Pancreas (tissue), 10 donors: ENCODE measurements around the gene EEF1AKMT2. TPM values are rescaled to one million over a fixed set of nuclear protein-coding genes. Genes with fewer than 3 reads are reported as not detected.

Source experiments
- ATAC-seq, 4 donors: fragments of 200-7000 bp; cut with Tn5 transposase; one replicate each; pipeline versions ENCODE4 v1.8.0 to v1.9.1; 2020; ENCODE audit warnings: mild to moderate bottlenecking in 4 of 4, moderate library complexity in 4 of 4
- DNase-seq, 6 donors: peaks; one replicate each; pipeline ENCODE4 v3.0.0-alpha.2; 2020
- FAIRE-seq: peaks from 2 replicates; lab custom pipeline; 2012; peaks lifted over from hg19 to GRCh38; lab: Jason Lieb, UNC
- H3K27ac ChIP-seq, 4 donors: fragments of 200-600 bp; sonication (generic); 1 replicate in 3 of 4; 2 replicates in 1 of 4; pipeline versions ENCODE4 v1.5.0 to v1.8.0; 2020
- H3K27me3 ChIP-seq, 4 donors: fragments of 200-600 bp; one replicate each; pipeline ENCODE4 v1.8.0; 2021
- H3K36me3 ChIP-seq, 3 donors: fragments of 200-600 bp; sonication (generic) in 1 of 3; one replicate each; pipeline versions ENCODE4 v1.5.0 to v1.8.0; 2020 to 2021
- H3K4me1 ChIP-seq, 3 donors: fragments of 200-600 bp; one replicate each; pipeline ENCODE4 v1.8.0; 2021
- H3K4me3 ChIP-seq, 4 donors: fragments of 200-600 bp; sonication (generic) in 2 of 4; one replicate each; pipeline versions ENCODE4 v1.5.0 to v1.8.0; 2020 to 2021
- H3K9me3 ChIP-seq, 4 donors: fragments of 200-600 bp; one replicate each; pipeline ENCODE4 v1.8.0; 2021
- WGBS, 2 donors: extraction: QIAGEN DNeasy Blood & Tissue Kit; methylation state at CpG; one replicate each; pipeline ENCODE4 v1.1.7; 2013; 5-methylcytosine and 5-hydroxymethylcytosine counted together
- intact Hi-C, 3 donors: fragments of 100-400 bp; cut with DNase I; formaldehyde crosslinking; loops; one replicate each; pipeline versions ENCODE4 v1.11.1 to v1.14.2; 2022
- polyA plus RNA-seq, 2 donors: library from polyadenylated mRNA; stranded (reverse); fragments of 200-250 nt; gene quantifications; one replicate each; pipeline ENCODE4 v1.2.3, GENCODE V29; 2013
- total RNA-seq, 6 donors: library from RNA; stranded (reverse); fragmentation: NEBNext Ultra II Directional in 4 of 6; extraction: Animal tissue kit (Norgen Biotek cat#: 25700) in 4 of 6; gene quantifications; one replicate each; pipeline versions ENCODE4 v1.2.1 to v1.2.4, GENCODE V29; 2021 to 2023
- TF ChIP-seq, protein P1 (sequence below), 4 donors: fragments of 200-600 bp; sonication (generic) in 3 of 4; IDR thresholded peaks; one replicate each; pipeline versions ENCODE4 v1.5.0 to v1.8.0; 2021; ENCODE audit warnings: antibody characterized with exemption in 4 of 4
- donor health status: healthy with polysubstance abuse.
- donor health status: DM: no; HTN: no; CAD: no; lungs with moderate emphysema.
- donor health status: DM: no; HTN: no; CAD: no.
- donor health status: control.
- donor health status: control.
- donor health status: Bipolar disorder and iron deficiency.
- donor health status: DM: yes; HTN: yes; CAD: no.
- donor health status: DM: no; HTN: no; CAD: no.
- donor health status: DM: no; HTN: no; CAD: no.
- donor health status: DM: yes; HTN: yes; CAD: no.

Gene EEF1AKMT2
- total and polyA plus RNA-seq, 8 donors, result 5.7 to 11.9 (median 8.1) TPM

GRCh38 chr10:124717911-124718741 is 73.6 kb downstream of the EEF1AKMT2 start:
- intact Hi-C loops, result no loop called here
- Histone ChIP-seq H3K36me3 (no peaks in the 10 kb centered on the region), H3K4me1 (peaks cover 0 to 23% (median 0%) of the 10 kb centered on the region in 3 donors), H3K4me3 (no peak overlapping the region), H3K27me3 (no peaks in the 10 kb centered on the region), H3K27ac (peak overlapping the region in 2 of 4 donors; percentile 58 to 59), H3K9me3 (no peaks in the 10 kb centered on the region)
- TF ChIP-seq, protein P1, sequence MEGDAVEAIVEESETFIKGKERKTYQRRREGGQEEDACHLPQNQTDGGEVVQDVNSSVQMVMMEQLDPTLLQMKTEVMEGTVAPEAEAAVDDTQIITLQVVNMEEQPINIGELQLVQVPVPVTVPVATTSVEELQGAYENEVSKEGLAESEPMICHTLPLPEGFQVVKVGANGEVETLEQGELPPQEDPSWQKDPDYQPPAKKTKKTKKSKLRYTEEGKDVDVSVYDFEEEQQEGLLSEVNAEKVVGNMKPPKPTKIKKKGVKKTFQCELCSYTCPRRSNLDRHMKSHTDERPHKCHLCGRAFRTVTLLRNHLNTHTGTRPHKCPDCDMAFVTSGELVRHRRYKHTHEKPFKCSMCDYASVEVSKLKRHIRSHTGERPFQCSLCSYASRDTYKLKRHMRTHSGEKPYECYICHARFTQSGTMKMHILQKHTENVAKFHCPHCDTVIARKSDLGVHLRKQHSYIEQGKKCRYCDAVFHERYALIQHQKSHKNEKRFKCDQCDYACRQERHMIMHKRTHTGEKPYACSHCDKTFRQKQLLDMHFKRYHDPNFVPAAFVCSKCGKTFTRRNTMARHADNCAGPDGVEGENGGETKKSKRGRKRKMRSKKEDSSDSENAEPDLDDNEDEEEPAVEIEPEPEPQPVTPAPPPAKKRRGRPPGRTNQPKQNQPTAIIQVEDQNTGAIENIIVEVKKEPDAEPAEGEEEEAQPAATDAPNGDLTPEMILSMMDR (IDR thresholded peaks at IDR 0.05), result no peak
- FAIRE-seq (no peak), ATAC-seq (peak; percentile 27 to 62 (median 52)), DNase-seq (no peak)
- WGBS, 2 donors, result 59 to 65% methylated on average over 12 of the region's 12 CpGs

DNA sequence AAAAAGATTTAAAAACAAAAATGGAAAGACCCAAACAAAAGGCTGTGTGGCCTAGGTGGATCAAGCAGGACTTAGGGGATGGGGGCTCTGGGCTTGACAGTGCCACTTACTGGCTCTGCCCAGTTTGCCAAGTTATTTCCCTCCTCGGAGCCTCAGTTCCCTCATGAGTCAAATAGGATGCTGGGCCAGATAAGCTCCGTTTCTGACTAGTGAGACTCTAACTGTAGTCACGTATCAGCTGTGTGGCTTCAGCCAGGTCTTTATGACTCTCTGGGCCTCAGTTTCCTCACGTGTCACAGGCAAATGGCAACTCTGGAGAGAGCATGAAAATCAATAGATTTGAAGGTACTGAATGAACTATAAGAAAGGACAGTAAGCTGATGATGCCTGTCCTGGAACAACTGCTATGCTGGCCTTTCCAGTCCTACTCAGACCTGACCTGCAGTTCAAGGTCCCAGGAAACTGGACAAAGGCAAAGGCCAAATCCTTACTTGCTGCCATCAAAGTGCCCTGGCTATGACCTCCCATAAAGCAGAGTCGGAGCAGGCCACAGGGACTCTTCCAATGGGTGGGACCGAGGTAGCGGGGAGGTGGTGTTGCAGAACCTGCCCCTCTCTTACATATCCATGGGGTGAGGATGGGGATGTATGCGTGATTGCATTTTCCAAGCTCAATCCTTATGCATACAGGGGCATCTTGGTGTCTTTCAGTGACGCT is 74.5 kb downstream of the EEF1AKMT2 start:
- DNase-seq, result no peak
- FAIRE-seq, result no peak
- Histone ChIP-seq H3K36me3 (no peaks in the 10 kb centered on the region), H3K4me1 (peaks cover 0 to 15% (median 0%) of the 10 kb centered on the region in 3 donors), H3K9me3 (no peaks in the 10 kb centered on the region), H3K27ac (no peak overlapping the region), H3K27me3 (no peaks in the 10 kb centered on the region), H3K4me3 (no peak overlapping the region)
- ATAC-seq, result no peak
- TF ChIP-seq, protein P1 (IDR thresholded peaks at IDR 0.05), result no peak
- intact Hi-C loops, result no loop called here
- 91 to 94% methylated on average over 9 of the region's 9 CpGs for WGBS, 2 donors

DNA sequence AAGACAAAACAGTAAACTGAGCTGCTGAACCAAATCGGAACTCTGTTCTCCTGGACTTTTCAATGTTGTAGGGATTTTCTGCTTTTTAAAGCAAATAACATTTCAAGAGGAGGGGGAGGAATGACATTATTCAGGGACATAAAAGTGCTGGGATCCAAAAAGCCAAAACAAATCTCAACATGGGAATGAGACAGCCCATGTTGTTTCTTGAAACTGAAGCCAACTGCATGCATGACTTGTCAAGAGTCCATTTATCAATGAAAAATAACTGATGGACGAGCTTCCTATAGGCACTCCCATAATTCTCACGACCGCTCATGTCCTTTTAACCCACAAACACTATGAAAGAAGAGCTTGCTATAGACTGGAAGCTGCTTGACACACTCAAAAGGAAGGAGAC is 75.3 kb downstream of the EEF1AKMT2 start:
- intact Hi-C loops, result no loop called here
- H3K4me3 ChIP-seq, result no peak overlapping the region
- 88 to 89% methylated on average over 4 of the region's 4 CpGs for WGBS, 2 donors
- FAIRE-seq (no peak), ATAC-seq (no peak), DNase-seq (no peak)
- H3K4me1 ChIP-seq, result peaks cover 0 to 10% (median 0%) of the 10 kb centered on the region in 3 donors
- TF ChIP-seq, protein P1 (IDR thresholded peaks at IDR 0.05), result no peak
- H3K27me3 ChIP-seq, result no peaks in the 10 kb centered on the region
- H3K9me3 ChIP-seq, result no peaks in the 10 kb centered on the region
- H3K27ac ChIP-seq, result no peak overlapping the region
- no peaks in the 10 kb centered on the region for H3K36me3 ChIP-seq

- ATAC-seq, result no peak
- Histone ChIP-seq H3K27ac (no peak overlapping the region), H3K4me3 (no peak overlapping the region), H3K27me3 (no peaks in the 10 kb centered on the region), H3K4me1 (peaks cover 0 to 6% (median 0%) of the 10 kb centered on the region in 3 donors), H3K36me3 (no peaks in the 10 kb centered on the region), H3K9me3 (no peaks in the 10 kb centered on the region)
- TF ChIP-seq, protein P1 (IDR thresholded peaks at IDR 0.05), result no peak
- WGBS, 2 donors, result 58 to 62% methylated on average over 6 of the region's 6 CpGs
- no peak for DNase-seq
- no peak for FAIRE-seq
- intact Hi-C loops, result no loop called here
Measured at GRCh38 chr10:124715439-124715838, 76.2 kb downstream of the EEF1AKMT2 start.
